MCF 10A (cell line): ENCODE results near the gene PTPRM. TPM values are rescaled to one million over a fixed set of nuclear protein-coding genes. Genes with fewer than 3 reads are reported as not detected.
A peak's percentile ranks its signal among the peaks of the same experiment; 100 is the strongest.

Experiments
- BruUV-seq: library from RNA; stranded (reverse); fragments of 400-500 nt; replicated peaks from 2 replicates; lab custom pipeline; 2021; lab: Mats Ljungman, UMichigan
- CTCF ChIA-PET: fragments of 300-600 bp; sonication (Branson Sonifier 250); formaldehyde crosslinking; extraction: SDS; loops from one replicate; lab custom pipeline; 2021; ENCODE audit warnings: antibody characterized with exemption, inconsistent platforms; lab: Yijun Ruan, JAX
- POLR2A ChIA-PET: fragments of 300-600, 350-650 bp; sonication (Branson Sonifier 250); formaldehyde crosslinking; extraction: SDS; loops from one replicate; lab custom pipeline; 2020; ENCODE audit warnings: antibody characterized with exemption, inconsistent platforms; lab: Yijun Ruan, JAX
- DNase-seq: peaks from one replicate; pipeline ENCODE4 v3.0.0-alpha.2; 2018; ENCODE audit not compliant: unreplicated experiment
- H3K27ac Mint-ChIP-seq: one replicate; pipeline ENCODE4 v1.8.0; 2022; ENCODE audit warnings: mild to moderate bottlenecking, low read depth, mixed read lengths; ENCODE audit not compliant: unreplicated experiment
- H3K27me3 Mint-ChIP-seq: one replicate; pipeline ENCODE4 v1.8.0; 2022; ENCODE audit warnings: mixed read lengths; ENCODE audit not compliant: insufficient read depth, unreplicated experiment
- H3K36me3 Mint-ChIP-seq: one replicate; pipeline ENCODE4 v1.8.0; 2022; ENCODE audit warnings: mild to moderate bottlenecking, moderate library complexity, mixed read lengths; ENCODE audit not compliant: insufficient read depth, unreplicated experiment
- H3K4me1 Mint-ChIP-seq: one replicate; pipeline ENCODE4 v1.8.0; 2022; ENCODE audit warnings: mixed read lengths; ENCODE audit not compliant: insufficient read depth, unreplicated experiment
- H3K4me3 Mint-ChIP-seq: one replicate; pipeline ENCODE4 v1.8.0; 2022; ENCODE audit warnings: mild to moderate bottlenecking, moderate library complexity, mixed read lengths; ENCODE audit not compliant: unreplicated experiment
- H3K9me3 Mint-ChIP-seq: one replicate; pipeline ENCODE4 v1.8.0; 2022; ENCODE audit warnings: mixed read lengths; ENCODE audit not compliant: unreplicated experiment
- CTCF ChIP-seq: fragments of 200-600 bp; IDR thresholded peaks from one replicate; pipeline ENCODE4 v1.8.0; 2022; ENCODE audit warnings: antibody characterized with exemption, mild to moderate bottlenecking; ENCODE audit not compliant: unreplicated experiment
- intact Hi-C: fragments of 100-400 bp; cut with micrococcal nuclease; formaldehyde crosslinking; loops from 2 replicates; pipeline ENCODE4 v1.14.1; 2022
- total RNA-seq: library from RNA; stranded (reverse); gene quantifications from 2 replicates; pipeline ENCODE4 v1.2.3, GENCODE V29; 2022

PTPRM gene
- total RNA-seq, 1 experiment from 2014 or later, result 82.8 TPM

DNA sequence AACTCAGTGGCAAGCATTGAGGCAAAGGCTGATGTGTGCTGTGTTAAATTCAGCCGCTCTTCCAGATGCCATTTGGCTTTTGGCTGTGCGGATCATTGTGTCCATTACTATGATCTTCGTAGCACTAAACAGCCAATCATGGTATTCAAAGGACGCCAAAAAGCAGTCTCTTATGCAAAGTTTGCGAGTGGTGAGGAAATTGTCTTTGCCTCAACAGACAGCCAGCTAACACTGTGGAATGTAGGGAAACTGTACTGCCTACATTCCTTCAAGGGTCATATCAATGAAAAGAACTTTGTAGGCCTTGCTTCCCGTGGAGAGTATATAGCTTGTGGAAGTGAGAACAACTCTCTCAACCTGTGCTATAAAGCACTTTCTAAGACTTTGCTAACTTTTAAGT is 846.6 kb downstream of the PTPRM start:
- Mint-ChIP-seq H3K4me3 (no peak overlapping the region), H3K27ac (no peak overlapping the region), H3K9me3 (peaks cover 33% of the 10 kb centered on the region), H3K4me1 (peaks cover 9% of the 10 kb centered on the region), H3K27me3 (no peaks in the 10 kb centered on the region), H3K36me3 (peaks cover 7% of the 10 kb centered on the region)
- no peak for TF ChIP-seq CTCF
- BruUV-seq, result no TSS peak
- ChIA-PET CTCF (no interaction called here), POLR2A (interaction anchor here (0.6 kb wide), 1 partner anchor 40 kb away, joined by 4 read pairs; no protein-coding TSS in a partner anchor)
- DNase-seq, result no peak
- intact Hi-C loops, result no loop called here

- Mint-ChIP-seq H3K27ac (no peak overlapping the region), H3K36me3 (no peaks in the 10 kb centered on the region), H3K9me3 (peaks cover 15% of the 10 kb centered on the region), H3K4me1 (peaks cover 9% of the 10 kb centered on the region), H3K27me3 (no peaks in the 10 kb centered on the region), H3K4me3 (no peak overlapping the region)
- intact Hi-C loops, result no loop called here
- ChIA-PET CTCF (interaction anchor here (0.7 kb wide), 2 partner anchors 1139 to 1192 kb away, joined by 4 to 6 read pairs; no protein-coding TSS in a partner anchor), POLR2A (interaction anchor here (0.7 kb wide), 1 partner anchor 607 kb away, joined by 8 read pairs; no protein-coding TSS in a partner anchor)
- peak; percentile 34 for DNase-seq
- BruUV-seq, result no TSS peak
- TF ChIP-seq CTCF, result no peak
Measured at GRCh38 chr18:8416212-8417019, 849.3 kb downstream of the PTPRM start.

DNA sequence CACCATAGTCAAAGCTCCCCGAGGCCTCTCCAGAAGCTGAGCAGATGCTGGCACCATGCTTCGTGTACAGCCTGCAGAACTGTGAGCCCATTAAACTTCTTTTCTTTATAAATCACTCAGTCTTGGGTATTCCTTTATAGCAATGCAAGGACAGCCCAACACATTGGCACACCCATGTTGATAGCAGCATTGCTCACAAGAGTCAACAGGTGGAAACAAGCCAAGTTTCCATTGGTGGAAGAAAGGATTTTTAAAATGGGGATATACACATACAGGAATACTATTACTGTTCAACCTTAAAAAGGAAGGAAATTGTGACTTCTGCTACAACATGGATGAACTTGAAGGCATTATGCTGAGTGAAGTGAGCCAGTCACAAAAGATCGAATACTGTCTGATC is 855.3 kb downstream of the PTPRM start:
- DNase-seq, result no peak
- TF ChIP-seq CTCF, result no peak
- BruUV-seq, result no TSS peak
- no peaks in the 10 kb centered on the region for H3K36me3 Mint-ChIP-seq
- no peak overlapping the region for H3K4me3 Mint-ChIP-seq
- ChIA-PET CTCF (no interaction called here), POLR2A (no interaction called here)
- intact Hi-C loops, result no loop called here
- no peak overlapping the region for H3K27ac Mint-ChIP-seq
- no peaks in the 10 kb centered on the region for H3K9me3 Mint-ChIP-seq
- peaks cover 6% of the 10 kb centered on the region for H3K4me1 Mint-ChIP-seq
- H3K27me3 Mint-ChIP-seq, result no peaks in the 10 kb centered on the region

DNA sequence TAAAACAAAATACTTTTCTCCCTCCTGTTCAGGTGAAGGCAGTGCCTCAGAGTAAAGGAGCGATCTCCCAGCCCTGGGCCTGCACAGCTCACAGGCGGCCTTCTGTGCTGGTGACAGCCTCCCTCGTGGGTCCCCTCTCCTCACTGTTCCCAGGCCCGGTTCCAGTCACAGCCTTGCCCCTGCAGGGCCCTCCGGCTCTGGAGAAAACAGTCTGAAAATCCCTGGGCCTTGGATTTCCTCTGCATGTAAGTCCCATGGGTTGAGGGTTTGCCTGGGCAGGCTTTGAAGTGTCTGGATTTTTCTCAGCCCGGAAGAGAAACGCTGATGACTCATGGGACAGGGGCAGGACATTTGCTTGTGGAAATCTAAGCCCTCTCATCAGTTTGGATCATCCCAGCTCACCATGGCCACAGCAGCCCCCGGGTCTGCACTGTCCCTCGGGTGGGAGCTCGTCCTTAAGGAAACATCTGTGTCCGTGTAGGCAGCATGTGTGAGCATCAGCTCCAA is 856.0 kb downstream of the PTPRM start:
- DNase-seq, result peak; percentile 61
- TF ChIP-seq CTCF, result no peak
- CTCF ChIA-PET, result no interaction called here
- H3K4me3 Mint-ChIP-seq, result no peak overlapping the region
- H3K27me3 Mint-ChIP-seq, result no peaks in the 10 kb centered on the region
- POLR2A ChIA-PET, result no interaction called here
- BruUV-seq, result no TSS peak
- intact Hi-C loops, result no loop called here
- H3K4me1 Mint-ChIP-seq, result peaks cover 6% of the 10 kb centered on the region
- H3K27ac Mint-ChIP-seq, result peak overlapping the region; percentile 73
- no peaks in the 10 kb centered on the region for H3K36me3 Mint-ChIP-seq
- H3K9me3 Mint-ChIP-seq, result no peaks in the 10 kb centered on the region
